PC-9 (cell line): ENCODE data around the gene AGPAT3.

ENCODE experiments used
- EZH2 ChIP-seq: fragments of 200-600 bp; sonication (generic); IDR thresholded peaks from 2 replicates; pipeline ENCODE4 v1.8.0; 2017; ENCODE audit warnings: antibody characterized with exemption, low read depth
- TF ChIP-seq, protein P1 (sequence below): fragments of 200-600 bp; sonication (generic); conservative IDR thresholded peaks from 2 replicates; pipeline ENCODE4 v1.6.1; 2017; ENCODE audit warnings: mixed run types, antibody characterized with exemption, mild to moderate bottlenecking, moderate library complexity

DNA sequence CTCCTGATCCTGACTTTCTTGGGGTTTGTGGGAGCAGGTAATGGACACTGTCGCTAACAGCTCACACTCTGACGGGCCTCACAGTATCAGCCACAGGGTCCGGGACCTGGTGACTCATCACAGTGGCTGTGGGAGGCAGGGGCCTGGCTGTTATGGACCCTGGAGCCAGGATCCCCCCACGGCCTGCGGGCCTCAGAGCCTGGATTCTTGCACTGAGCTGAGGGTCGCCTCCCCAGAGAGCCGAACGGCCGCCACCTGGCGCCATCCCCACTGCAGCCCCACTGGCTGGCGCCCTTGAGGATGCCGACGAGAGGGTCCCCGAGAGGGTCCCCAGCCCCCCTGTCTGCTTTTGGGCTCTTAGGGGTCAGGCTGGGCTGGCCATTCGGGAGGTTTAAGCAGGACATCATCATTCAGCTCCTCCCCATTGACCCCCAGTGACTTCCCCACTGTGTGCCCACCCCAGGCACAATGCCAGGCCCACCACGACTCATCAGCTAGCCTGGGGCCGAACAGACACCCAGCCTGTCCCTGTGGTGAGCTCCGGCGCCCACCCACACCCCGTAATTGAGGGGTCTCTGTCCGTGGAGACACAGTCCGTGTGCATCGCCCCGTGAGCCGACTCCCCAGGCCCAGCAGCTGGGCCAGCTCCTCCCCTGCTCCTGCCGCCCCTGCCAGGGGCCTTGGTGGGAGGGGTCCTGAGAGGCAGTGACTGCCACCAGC is 116.3 kb downstream of the AGPAT3 start:
- TF ChIP-seq, protein P1, sequence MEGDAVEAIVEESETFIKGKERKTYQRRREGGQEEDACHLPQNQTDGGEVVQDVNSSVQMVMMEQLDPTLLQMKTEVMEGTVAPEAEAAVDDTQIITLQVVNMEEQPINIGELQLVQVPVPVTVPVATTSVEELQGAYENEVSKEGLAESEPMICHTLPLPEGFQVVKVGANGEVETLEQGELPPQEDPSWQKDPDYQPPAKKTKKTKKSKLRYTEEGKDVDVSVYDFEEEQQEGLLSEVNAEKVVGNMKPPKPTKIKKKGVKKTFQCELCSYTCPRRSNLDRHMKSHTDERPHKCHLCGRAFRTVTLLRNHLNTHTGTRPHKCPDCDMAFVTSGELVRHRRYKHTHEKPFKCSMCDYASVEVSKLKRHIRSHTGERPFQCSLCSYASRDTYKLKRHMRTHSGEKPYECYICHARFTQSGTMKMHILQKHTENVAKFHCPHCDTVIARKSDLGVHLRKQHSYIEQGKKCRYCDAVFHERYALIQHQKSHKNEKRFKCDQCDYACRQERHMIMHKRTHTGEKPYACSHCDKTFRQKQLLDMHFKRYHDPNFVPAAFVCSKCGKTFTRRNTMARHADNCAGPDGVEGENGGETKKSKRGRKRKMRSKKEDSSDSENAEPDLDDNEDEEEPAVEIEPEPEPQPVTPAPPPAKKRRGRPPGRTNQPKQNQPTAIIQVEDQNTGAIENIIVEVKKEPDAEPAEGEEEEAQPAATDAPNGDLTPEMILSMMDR = no peak
- TF ChIP-seq EZH2 = no peak
